Measurements from ENCODE around the gene GPRC5B. TPM values are rescaled to one million over a fixed set of nuclear protein-coding genes. Genes with fewer than 3 reads are reported as not detected.

GPRC5B gene
- total and polyA plus RNA-seq, 2 donors (not counting 3 experiments of a cell fraction or from before 2014, with no cell fraction given): 42.3 TPM

DNA sequence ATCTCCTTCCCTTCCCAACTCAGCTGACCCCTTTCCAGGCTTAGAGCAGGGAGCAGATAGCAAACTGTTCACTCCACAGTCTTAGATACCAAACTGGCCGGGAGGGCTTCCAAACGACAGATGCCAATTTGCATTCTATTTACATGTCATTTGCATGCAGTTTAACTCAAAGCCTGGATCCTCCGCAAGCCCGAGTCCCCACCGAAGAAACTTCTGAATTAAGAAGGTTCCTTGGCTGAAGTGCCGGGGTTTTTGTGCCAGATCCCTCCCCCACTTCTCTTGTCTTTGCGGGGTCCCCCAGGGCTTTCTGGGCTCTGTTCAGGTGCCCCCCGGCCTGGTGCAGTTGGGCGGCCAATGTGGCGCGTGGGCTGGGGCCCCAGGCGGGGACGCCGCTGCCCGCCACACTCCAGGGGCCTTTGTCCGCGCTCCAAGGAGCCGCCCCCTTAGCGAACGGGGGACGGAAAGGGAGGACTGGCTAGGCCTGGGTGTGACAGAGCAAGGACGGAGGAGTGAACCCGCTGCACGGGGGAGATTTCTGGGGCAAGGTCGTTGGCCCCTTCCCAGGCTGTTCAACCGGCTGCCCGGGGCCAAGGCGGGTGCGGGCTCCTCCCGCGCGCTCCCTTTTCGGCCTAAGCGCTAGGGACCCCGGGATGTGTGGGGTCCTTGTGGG, 1.2 kb downstream of the GPRC5B start:
- Histone ChIP-seq H3K4me3 (replicated peaks in 1 of 3; ENCODE audit: insufficient read depth in 1 of 3, low read depth in 1 of 3, low read length in 3 of 3) (peak overlapping the region in 2 of 3 experiments; percentile 28 to 83), H3K9ac (replicated peaks; ENCODE audit: extremely low read depth, insufficient read depth, low read length) (peak overlapping the region; percentile 4), H3K27me3 (ENCODE audit: control insufficient read depth in 2 of 2, insufficient read depth in 2 of 2, low read length in 2 of 2) (peaks cover 1 to 12% of the 10 kb centered on the region in 2 experiments), H2AFZ (ENCODE audit: low read depth, low read length) (peak overlapping the region; percentile 52), H3K9me3 (replicated peaks; ENCODE audit: control insufficient read depth, insufficient read depth, low read length) (no peaks in the 10 kb centered on the region), H3K4me1 (ENCODE audit: control insufficient read depth, extremely low read depth, insufficient read depth, low read length) (peaks cover 21% of the 10 kb centered on the region), H3K9me1 (replicated peaks; ENCODE audit: control insufficient read depth, extremely low read depth, insufficient read depth, low read length) (no peaks in the 10 kb centered on the region), H3K36me3 (ENCODE audit: control insufficient read depth in 2 of 2, extremely low read depth in 1 of 2, insufficient read depth in 2 of 2, low read length in 2 of 2) (no peaks in the 10 kb centered on the region), H3K79me2 (ENCODE audit: control insufficient read depth, insufficient read depth, low read length) (no peaks in the 10 kb centered on the region), H4K20me1 (replicated peaks; ENCODE audit: control insufficient read depth, extremely low read depth, insufficient read depth, low read length) (no peaks in the 10 kb centered on the region), H3K4me2 (ENCODE audit: insufficient read depth, low read length) (peak overlapping the region; percentile 43), H3K27ac (ENCODE audit: insufficient read depth, low read depth, low read length) (no peak overlapping the region)
- intact Hi-C loops (cut with micrococcal nuclease) (no loop called here), dilution Hi-C loops (cut with MboI; ENCODE audit: extremely low pct_ligation_motif_present, low sequenced_read_pairs) (no loop called here)
- FAIRE-seq: no peak
- DNase-seq (ENCODE audit: low read depth, low spot score): peak; percentile 31
- CTCF ChIA-PET: interaction anchor here (0.9 to 8.5 kb wide), 15 partner anchors 15 to 299 kb away, joined by 3 to 251 read pairs (median 4); partner anchors contain the start of genes IQCK and KNOP1
- TF ChIP-seq, protein P1, sequence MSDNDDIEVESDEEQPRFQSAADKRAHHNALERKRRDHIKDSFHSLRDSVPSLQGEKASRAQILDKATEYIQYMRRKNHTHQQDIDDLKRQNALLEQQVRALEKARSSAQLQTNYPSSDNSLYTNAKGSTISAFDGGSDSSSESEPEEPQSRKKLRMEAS (IDR thresholded peaks at IDR 0.05; ENCODE audit: insufficient read depth, insufficient read length): no peak
- peak; percentile 78 for TF ChIP-seq EZH2 (IDR thresholded peaks at IDR 0.05; ENCODE audit: borderline replicate concordance, low read depth, low read length, severe bottlenecking)
- BruUV-seq (replicated peaks): TSS peak; percentile 9
- POLR2A ChIA-PET: interaction anchor here (0.6 kb wide), 1 partner anchor 202 kb away, joined by 7 read pairs; no protein-coding TSS in a partner anchor

DNA sequence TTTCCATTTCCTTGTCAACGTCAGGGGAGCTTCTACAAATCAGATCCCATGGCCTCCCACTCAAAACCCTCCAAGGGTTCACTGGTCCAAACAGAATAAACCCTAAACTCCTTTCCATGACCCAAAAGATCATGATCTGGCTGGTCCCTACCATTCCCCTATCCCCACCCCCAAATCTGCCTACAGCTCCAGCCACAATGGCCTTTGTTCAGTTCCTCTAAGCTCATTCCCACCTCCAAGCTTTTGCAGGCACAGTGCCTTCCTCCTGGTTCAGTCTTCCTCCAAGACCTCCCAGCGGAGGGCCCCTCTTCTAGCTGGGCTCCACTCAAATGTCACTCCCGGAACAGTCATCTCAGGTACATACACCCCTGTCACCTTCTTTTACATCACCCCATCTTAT, 2.0 kb downstream of the GPRC5B start:
- no peak for FAIRE-seq
- no peak for DNase-seq (ENCODE audit: low read depth, low spot score)
- dilution Hi-C loops (cut with MboI; ENCODE audit: extremely low pct_ligation_motif_present, low sequenced_read_pairs) (no loop called here), intact Hi-C loops (cut with micrococcal nuclease) (no loop called here)
- Histone ChIP-seq H3K27me3 (ENCODE audit: control insufficient read depth in 2 of 2, insufficient read depth in 2 of 2, low read length in 2 of 2) (peaks cover 1 to 12% of the 10 kb centered on the region in 2 experiments), H3K4me2 (ENCODE audit: insufficient read depth, low read length) (no peak overlapping the region), H3K79me2 (ENCODE audit: control insufficient read depth, insufficient read depth, low read length) (no peaks in the 10 kb centered on the region), H3K9ac (replicated peaks; ENCODE audit: extremely low read depth, insufficient read depth, low read length) (no peak overlapping the region), H2AFZ (ENCODE audit: low read depth, low read length) (no peak overlapping the region), H4K20me1 (replicated peaks; ENCODE audit: control insufficient read depth, extremely low read depth, insufficient read depth, low read length) (no peaks in the 10 kb centered on the region), H3K9me3 (replicated peaks; ENCODE audit: control insufficient read depth, insufficient read depth, low read length) (no peaks in the 10 kb centered on the region), H3K36me3 (ENCODE audit: control insufficient read depth in 2 of 2, extremely low read depth in 1 of 2, insufficient read depth in 2 of 2, low read length in 2 of 2) (no peaks in the 10 kb centered on the region), H3K4me1 (ENCODE audit: control insufficient read depth, extremely low read depth, insufficient read depth, low read length) (peaks cover 21% of the 10 kb centered on the region), H3K4me3 (replicated peaks in 1 of 3; ENCODE audit: insufficient read depth in 1 of 3, low read depth in 1 of 3, low read length in 3 of 3) (no peak overlapping the region), H3K9me1 (replicated peaks; ENCODE audit: control insufficient read depth, extremely low read depth, insufficient read depth, low read length) (no peaks in the 10 kb centered on the region), H3K27ac (ENCODE audit: insufficient read depth, low read depth, low read length) (no peak overlapping the region)
- ChIA-PET CTCF (interaction anchor here (0.9 to 8.5 kb wide), 5 partner anchors 12 to 299 kb away, joined by 3 to 251 read pairs (median 5); partner anchors contain the start of genes IQCK and KNOP1), POLR2A (no interaction called here)
- no TSS peak for BruUV-seq (replicated peaks)
- TF ChIP-seq POLR2AphosphoS5 (IDR thresholded peaks at IDR 0.05; ENCODE audit: insufficient read depth, low read depth, low read length): no peak
- no peak for TF ChIP-seq POLR2A (IDR thresholded peaks at IDR 0.05; ENCODE audit: low read depth, low read length)
- TF ChIP-seq JUN (IDR thresholded peaks at IDR 0.05; ENCODE audit: borderline replicate concordance, insufficient read depth, insufficient read length, low read depth): no peak
- no peak for TF ChIP-seq FOS (IDR thresholded peaks at IDR 0.05; ENCODE audit: borderline replicate concordance, insufficient read depth, low read length)
- no peak for TF ChIP-seq EZH2 (IDR thresholded peaks at IDR 0.05; ENCODE audit: borderline replicate concordance, low read depth, low read length, severe bottlenecking)
- TF ChIP-seq, protein P2, sequence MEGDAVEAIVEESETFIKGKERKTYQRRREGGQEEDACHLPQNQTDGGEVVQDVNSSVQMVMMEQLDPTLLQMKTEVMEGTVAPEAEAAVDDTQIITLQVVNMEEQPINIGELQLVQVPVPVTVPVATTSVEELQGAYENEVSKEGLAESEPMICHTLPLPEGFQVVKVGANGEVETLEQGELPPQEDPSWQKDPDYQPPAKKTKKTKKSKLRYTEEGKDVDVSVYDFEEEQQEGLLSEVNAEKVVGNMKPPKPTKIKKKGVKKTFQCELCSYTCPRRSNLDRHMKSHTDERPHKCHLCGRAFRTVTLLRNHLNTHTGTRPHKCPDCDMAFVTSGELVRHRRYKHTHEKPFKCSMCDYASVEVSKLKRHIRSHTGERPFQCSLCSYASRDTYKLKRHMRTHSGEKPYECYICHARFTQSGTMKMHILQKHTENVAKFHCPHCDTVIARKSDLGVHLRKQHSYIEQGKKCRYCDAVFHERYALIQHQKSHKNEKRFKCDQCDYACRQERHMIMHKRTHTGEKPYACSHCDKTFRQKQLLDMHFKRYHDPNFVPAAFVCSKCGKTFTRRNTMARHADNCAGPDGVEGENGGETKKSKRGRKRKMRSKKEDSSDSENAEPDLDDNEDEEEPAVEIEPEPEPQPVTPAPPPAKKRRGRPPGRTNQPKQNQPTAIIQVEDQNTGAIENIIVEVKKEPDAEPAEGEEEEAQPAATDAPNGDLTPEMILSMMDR (IDR thresholded peaks at IDR 0.05; ENCODE audit: extremely low read depth in 1 of 2, insufficient read depth in 1 of 2, low read depth in 1 of 2, low read length in 2 of 2): no peak
- TF ChIP-seq GATA2 (IDR thresholded peaks at IDR 0.05; ENCODE audit: insufficient read depth, insufficient read length, low read depth, low read length): no peak
- TF ChIP-seq MYC (IDR thresholded peaks at IDR 0.05; ENCODE audit: low read depth, low read length): no peak
- TF ChIP-seq, protein P1 (IDR thresholded peaks at IDR 0.05; ENCODE audit: insufficient read depth, insufficient read length): no peak

All from endothelial cell of umbilical vein (primary cell).